ENCODE measurements around the gene MIPOL1. TPM values are rescaled to one million over a fixed set of nuclear protein-coding genes. Genes with fewer than 3 reads are reported as not detected.

Gene MIPOL1
- total and polyA plus RNA-seq, 2 of the 13 experiments (the other 11 are each of a cell fraction or from before 2014, with no cell fraction given): 8.6 to 34.2 TPM

DNA sequence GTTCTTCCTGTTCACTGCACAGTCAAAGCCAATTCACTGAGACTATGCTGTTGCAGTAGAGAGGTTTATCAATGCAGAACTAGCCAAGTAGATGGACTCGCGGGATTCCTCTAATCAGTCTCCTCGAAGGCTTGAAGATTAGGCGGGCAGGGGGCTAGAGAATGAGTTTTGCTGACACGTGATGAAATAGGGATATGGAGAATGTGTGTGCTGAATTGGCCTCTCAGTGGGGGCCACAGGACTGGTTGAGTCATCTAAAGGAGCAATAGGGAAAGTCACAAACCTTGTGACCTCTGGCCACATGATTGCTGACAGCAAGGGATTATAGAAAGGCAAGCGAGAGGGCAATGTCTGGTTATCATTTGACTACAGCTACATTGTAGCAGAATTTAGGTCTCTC is 12.7 kb downstream of the MIPOL1 start:
- intact Hi-C loops (cut with micrococcal nuclease; ENCODE audit: unreplicated experiment): no loop called here
- no TSS peak for BruUV-seq (replicated peaks)
- Histone ChIP-seq H3K27ac (ENCODE audit: extremely low read length, insufficient read depth, low read length) (no peak overlapping the region), H3K9ac (ENCODE audit: insufficient read depth, low read depth, low read length) (no peak overlapping the region), H3K4me3 (replicated peaks in 1 of 3; ENCODE audit: insufficient read depth in 1 of 3, low read depth in 2 of 3, low read length in 3 of 3) (no peak overlapping the region), H3K79me2 (ENCODE audit: insufficient read depth, low read length) (peaks cover 4% of the 10 kb centered on the region), H3K4me2 (ENCODE audit: low read depth, low read length) (no peak overlapping the region), H2AFZ (ENCODE audit: low read length) (no peak overlapping the region), H3K4me1 (ENCODE audit: insufficient read depth, low read length) (peaks cover 13% of the 10 kb centered on the region), H3K27me3 (ENCODE audit: control insufficient read depth in 1 of 2, insufficient read depth in 2 of 2, low read length in 2 of 2) (no peaks in the 10 kb centered on the region), H3K9me3 (ENCODE audit: low read length) (peaks cover 18% of the 10 kb centered on the region), H4K20me1 (ENCODE audit: insufficient read depth, low read length) (no peaks in the 10 kb centered on the region), H3K36me3 (replicated peaks in 1 of 2; ENCODE audit: control insufficient read depth in 1 of 2, insufficient read depth in 2 of 2, low read length in 2 of 2) (no peaks in the 10 kb centered on the region)
- WGBS (ENCODE audit: low lambda C conversion rate): 95% methylated on average over 6 of the region's 6 CpGs
- DNase-seq (ENCODE audit: low spot score): no peak
- TF ChIP-seq NFATC3 (CRISPR knock-in tag; IDR thresholded peaks at IDR 0.05): no peak
- TF ChIP-seq KIAA2018 (CRISPR knock-in tag; IDR thresholded peaks at IDR 0.05; ENCODE audit: borderline replicate concordance): no peak
- TF ChIP-seq FOSL1 (CRISPR knock-in tag; IDR thresholded peaks at IDR 0.05; ENCODE audit: borderline replicate concordance): 0 out of 2 replicates have a peak, but pooled peaks have one; percentile 27
- peak; percentile 83 for TF ChIP-seq MAFF (IDR thresholded peaks at IDR 0.05; ENCODE audit: low read depth, low read length)
- TF ChIP-seq HOMEZ (CRISPR knock-in tag; IDR thresholded peaks at IDR 0.05; ENCODE audit: low read depth): peak; percentile 77; the same call in 1 of the 2 replicates
- TF ChIP-seq MAFK (conservative IDR thresholded peaks at IDR 0.05 in 1 of 2, IDR thresholded peaks at IDR 0.05 in 1 of 2; ENCODE audit: low read length in 2 of 2): peak; percentile 85 to 88
- peak; percentile 66 for TF ChIP-seq FOSL2 (CRISPR knock-in tag; IDR thresholded peaks at IDR 0.05)
- ATAC-seq: peak; percentile 26; the same call in 2 of the 3 replicates
- POLR2A ChIA-PET: no interaction called here
- CTCF ChIA-PET (ENCODE audit: low intra/inter-chr PET ratio, low total read pairs): no interaction called here
- in situ Hi-C loops (cut with HindIII; ENCODE audit: extremely low pct_ligation_motif_present, low pct_unique_long_range_greater_than_20kb): no loop called here
- FAIRE-seq: no peak
